HL-60/S4 treated with retinoic acid at 250 ng/mL for 4 days and 3 days (cell line): ENCODE data around the gene ARHGAP45.

ENCODE experiments used
- in situ Hi-C: fragments of 300-500 bp; cut with MboI; formaldehyde crosslinking; loops from 2 replicates; pipeline ENCODE4 v1.7.0; 2022; ENCODE audit warnings: low sequenced_read_pairs

ARHGAP45 gene

DNA sequence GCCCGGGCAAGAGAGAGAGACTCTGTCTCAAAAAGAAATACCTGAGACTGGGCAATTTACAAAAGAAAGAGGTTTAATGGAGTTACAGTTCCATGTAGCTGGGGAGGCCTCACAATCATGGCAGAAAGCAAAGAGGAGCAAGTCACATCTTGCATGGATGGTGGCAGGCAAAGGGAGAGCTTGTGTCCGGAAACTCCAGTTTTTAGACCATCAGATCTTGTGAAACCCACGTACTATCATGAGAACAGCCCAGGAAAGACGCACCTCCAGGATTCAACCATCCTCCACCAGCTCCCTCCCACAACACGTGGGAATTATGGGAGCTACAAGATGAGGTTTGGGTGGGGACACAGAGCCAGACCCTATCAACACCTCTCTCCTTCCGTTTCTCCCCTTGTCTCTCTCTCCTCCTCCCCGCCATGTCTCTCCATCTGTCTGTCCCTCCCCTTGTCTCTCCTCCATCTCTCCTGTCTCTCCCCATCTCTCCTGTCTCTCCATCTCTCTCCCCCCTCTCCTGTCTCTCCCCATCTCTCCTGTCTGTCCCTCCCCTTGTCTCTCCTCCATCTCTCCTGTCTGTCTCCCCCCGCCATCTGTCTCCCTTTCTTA is 18.2 kb downstream of the ARHGAP45 start:
- in situ Hi-C loops: no loop called here

DNA sequence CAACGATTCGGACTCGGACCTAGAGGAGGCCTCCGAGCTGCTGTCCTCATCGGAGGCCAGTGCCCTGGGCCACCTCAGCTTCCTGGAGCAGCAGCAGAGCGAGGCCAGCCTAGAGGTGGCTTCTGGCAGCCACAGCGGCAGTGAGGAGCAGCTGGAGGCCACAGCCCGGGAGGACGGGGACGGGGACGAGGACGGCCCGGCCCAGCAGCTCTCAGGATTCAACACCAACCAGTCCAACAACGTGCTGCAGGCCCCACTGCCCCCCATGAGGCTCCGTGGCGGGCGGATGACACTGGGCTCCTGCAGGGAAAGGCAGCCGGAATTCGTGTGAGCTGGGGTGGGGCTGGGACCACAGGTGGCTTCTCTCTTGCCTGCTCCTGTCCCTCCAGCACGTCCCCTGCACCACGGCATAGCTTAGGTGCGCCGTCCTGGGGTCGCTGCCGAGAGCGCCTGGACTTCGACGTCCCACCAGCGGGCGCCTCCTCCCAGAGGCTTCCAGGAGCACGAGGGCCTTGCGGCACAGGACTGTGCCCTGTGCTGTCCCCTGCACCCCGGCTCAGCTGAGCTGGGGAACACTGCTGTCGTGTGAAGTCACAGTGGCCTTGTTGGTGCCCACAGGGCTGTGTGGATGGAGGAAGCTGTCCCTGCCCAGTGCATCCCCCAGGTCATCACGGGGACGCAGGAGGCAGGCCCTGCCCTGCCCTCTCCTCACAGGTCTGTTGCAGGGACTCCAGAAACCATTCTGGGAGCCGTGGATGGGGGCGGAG is 18.9 kb downstream of the ARHGAP45 start:
- in situ Hi-C loops: no loop called here

DNA sequence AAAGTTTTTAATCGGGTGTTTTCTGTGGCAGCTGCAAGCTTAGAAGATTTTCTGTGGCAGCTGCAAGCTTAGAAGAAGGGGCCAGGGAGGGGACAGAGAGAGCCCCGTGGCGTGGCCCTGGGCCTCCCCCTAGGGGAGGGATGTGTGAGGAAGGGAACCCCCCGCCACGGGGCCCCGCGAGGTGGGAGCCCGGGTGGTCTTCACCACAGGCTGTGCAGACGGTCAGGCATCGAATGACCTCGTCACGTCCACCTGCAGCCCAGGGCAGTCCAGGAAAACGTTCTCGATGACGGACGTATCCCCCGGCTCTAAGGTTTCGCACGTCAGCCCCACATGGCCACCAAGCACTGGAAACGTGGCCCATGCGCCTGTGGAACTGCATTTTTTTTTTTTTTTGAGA is 19.6 kb downstream of the ARHGAP45 start:
- in situ Hi-C loops: no loop called here

DNA sequence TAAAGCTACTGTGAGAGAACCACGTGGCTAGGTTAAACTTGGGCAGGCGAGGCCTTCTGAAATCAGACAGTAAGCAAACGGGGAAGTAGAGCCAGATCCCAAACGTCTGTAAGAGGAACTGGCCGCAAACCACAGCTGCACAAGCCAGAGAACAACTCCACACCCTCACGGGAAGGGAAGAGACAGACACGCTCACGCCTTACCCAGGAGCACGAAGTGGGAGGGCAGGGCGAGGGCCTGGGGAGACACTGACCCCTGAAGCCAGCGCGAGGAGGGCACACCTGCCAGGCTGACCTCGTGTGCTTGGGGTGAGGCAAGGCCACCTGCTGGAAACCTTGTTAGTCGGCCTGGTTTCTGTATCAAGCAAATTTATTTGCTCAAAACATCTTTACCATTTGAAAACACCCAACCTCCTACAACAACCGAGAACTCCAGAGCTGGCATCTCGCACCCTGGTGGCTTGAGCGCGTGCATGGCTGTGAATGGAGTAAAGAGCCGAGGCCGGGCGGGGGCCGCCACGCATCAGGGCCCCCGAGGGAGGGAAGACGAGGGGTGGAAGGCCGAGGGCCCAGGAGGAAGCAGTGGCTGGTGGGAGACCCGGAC is 20.9 kb downstream of the ARHGAP45 start:
- in situ Hi-C loops: no loop called here

DNA sequence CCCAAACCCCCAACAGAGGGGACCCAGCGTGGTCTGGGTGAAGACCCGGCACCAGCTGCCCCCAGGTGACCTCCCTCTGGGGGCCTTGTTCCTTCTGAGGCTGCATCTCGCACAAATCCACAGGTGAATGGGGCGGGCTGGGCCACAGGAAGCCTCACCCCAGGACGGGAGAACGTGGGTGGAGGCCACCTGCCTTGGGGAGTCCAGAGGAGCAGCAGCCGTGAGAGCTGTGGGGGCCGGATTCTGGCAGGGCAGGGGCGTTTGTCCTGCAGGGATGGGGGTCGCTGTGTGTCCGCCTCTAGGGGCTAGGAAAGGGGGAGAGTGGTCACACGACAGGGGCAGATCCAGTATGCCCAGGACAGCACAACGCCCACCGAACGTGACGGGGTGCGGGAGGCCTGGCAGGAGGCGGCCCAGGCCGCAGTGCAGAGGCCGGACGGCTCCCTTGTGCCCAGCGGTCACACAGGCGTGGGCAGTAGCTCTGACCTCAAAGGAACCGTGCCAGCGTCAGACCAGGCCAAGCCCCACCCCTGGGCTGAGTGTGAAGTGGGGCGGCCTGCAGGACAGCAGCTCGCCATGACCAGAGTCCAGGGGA is 21.5 kb downstream of the ARHGAP45 start:
- in situ Hi-C loops: no loop called here

DNA sequence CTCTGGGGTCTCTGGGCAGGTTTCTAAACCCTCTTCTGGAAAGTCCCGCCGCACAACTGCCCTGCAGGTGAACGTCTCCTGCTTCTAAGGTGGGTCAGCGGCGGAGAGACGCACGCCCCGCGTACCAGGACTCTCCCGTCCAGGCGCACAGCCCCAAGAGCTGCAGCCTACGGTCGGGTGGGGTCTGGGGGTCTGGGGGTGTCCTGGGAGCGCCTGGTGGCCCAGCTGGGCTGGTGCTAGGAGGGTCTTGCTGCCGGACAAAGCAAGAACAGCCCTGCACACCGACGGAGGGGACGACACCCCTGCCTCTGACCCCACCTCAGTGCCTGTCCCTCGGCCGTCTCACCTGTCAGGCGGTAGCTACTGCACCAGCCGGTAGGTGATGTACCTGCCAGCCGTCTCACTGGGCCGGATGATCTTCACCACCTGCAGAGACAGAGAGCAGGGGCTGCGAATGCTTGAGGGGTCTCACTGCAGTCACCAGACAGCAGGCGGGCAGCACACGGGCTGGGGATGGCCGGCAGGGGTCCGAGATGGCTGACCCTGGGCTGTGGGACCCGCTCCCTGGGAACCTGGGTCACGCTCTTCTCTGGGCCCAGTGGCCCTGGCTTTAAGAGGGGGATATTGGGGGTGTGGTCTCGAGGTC is 22.3 kb downstream of the ARHGAP45 start:
- in situ Hi-C loops: no loop called here

DNA sequence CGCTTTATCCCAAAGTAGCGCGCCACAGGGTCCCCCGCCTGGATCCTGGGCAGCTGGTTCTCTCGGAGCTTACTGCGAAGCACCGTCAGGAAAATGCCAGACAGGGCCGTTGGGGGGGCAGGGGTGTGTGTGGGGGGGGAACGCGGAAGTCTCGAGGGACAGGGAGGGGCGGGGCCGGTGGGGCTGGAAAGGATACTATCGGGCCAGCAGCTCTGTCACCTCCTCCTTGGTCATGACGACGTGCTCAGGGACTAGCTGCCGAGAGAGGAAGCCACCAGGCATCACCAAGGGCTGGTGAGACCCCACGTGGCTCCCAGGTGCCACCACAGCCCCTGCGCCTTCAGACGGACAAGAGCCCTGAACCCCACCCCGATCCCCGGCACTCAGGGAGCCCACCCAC is 22.9 kb downstream of the ARHGAP45 start:
- in situ Hi-C loops: no loop called here

DNA sequence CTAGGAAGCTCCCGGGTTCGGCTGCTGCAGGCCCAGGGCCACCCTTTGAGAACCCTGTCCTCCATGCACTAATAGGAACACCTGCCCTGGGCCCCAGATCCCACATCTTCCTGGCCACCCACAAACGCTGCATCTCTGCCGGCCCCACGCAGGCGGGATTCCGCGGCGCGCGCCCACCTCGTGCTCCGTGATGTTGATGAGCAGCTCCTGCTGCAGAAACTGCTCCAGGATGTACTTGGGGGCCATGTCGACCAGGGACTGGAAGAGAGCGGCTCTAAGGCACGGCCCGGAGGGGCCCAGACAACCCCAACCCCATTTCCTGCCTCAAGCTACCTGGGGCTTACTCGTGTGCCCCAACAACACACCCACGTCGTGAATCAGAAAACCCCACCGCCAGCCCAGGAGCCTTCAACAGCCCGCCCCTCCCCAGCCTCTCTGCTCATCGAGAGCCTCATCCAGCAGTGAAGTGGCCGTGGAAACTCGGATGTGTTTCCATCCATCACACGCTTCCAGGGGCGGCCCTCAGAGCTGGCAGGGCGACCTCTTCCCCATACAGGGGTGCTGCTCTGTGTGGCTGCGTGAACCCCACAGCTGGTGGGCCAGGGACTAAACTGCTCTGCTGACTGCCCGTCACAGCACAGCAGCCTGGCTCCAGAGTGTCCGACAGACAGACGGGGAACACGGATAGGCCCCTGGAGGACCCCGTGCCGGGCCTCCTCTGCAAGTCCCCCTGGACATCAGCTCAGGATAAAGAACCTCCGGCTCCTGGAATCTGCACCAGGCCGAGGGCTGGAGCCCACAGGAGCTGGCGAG is 24.0 kb downstream of the ARHGAP45 start:
- in situ Hi-C loops: no loop called here

DNA sequence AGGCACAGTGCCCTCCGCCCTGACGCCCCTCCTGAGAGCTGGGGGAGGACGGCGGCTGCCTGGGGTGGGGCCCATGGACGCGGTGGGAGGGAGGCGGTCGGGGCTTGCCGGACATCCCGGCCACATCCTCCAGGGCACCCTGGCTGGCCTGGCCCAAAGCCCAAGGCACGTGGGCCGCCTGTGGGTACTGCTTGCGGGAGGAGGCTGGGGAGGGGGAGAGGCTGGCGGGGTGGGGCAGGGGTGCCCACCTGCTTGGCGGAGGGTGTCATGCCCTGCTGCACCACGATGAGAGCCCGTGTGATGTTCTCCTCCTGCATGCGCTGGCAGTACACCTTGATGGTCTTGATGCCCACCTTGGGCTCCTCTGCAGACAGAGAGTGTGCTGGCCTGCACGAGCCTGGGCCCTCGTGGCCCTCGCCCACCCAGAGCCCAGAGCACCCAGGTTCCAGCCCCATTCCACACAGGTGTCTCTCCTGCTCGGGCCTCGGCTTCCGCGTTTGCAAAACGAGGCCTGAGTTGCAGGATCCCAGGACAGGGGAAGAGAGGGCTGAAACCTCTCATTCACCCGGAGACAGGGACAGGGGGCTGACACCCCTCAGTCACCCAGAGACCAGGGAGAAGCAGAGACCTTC is 24.7 kb downstream of the ARHGAP45 start:
- in situ Hi-C loops: no loop called here

DNA sequence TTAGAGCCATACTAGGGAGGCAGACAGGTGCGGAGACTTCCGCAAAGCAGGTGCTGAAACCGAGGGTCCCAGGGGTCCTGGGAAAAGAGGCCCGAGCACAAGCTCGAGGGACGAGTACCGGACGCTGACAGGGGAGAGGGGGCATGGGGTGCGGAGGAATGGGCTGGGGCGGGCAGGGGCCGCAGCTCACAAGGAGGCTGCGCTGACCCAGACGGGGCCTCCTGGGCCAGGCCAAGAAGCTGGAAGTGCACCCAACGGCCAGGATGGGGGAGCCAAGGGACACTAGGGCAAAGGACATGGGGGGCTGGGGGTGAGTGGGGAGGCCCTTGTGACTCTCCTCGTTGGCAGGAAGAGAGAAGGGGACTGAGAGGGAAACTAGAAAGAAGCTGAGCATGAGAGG is 26.4 kb downstream of the ARHGAP45 start:
- in situ Hi-C loops: no loop called here

DNA sequence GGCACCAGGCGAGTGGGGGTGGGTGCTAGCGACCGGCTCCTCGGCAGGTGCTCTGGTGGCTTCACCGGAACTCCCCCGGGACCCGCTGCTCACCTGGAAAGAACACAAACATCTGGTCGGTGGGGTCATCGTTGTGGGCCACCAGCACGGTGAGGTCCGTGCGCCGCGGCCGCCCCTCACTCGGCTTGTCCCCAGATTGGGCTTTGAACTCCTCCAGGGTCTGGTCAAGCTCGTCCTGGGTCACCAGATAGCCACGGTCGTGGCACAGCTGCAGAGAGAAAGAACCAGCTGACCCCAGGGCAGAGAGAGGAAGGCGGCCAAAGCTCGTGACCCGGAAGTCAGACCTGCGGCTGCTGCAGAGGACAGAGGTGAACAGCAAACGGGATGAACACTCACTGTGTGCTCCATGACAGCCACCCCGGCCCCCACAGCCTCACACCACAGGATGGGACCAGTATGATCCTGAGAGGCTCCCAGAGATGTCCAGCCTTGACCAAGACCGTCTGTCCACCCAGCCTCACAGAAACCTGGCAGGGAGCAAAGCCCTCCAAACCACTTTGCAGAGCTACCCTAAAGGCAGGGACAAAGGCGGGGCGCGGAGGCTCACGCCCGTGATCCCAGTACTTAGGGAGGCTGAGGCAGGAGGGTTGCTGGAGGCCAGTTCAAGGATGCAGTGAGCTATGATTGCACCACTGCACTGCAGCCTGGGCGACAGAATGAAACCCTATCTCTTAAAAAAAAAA is 27.0 kb downstream of the ARHGAP45 start:
- in situ Hi-C loops: no loop called here

DNA sequence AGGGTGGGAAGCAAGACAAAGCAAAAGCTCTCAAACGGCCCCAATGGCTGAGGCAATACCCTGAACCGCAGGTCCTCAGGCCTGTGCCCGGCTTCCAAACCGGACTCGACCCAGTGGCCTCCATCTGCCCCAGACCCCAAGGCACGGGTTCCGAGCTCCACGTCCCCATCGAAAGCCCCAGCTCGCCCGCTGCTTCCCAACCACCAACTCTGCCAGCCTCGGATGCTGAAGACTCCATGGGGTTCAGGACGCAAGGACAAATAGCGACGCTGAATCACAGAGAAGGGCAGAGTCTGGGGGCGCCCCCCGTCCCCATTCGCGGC is 27.6 kb downstream of the ARHGAP45 start:
- in situ Hi-C loops: no loop called here

DNA sequence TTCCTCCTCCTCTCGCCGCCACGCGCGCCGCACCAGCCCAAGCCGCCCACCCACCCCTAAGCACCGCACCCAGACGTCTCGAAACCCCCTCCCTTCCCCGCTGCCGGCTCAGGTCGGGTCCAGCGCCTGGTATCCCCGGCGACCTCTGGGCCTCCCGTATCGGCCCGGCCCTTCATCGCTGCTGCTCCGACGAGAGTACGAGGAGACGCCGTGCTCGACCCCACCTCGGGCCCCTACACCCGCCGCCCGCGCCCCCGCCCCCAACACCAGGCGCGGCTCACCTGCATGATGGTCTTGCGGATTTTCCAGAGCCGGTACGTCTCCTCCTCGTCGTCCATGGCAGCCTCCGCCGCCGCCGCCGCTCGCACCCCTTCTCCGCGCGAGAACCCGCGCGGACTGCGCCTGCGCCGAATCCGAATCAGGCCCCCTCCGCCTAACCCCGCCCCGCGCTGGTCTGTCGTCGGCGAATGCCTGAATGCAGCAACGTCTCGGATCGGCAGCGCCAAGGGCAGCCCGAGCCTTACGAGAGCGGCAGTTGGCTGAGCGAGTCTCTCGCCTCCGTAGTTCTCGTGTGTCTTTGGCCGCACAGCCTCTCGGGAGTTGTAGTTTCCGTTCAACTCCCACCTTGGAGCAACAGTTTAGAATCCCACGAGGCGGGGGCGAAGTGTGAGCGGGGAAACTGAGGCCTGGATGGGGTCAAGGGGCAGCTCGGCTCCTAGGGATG is 28.2 kb downstream of the ARHGAP45 start, which contains the start of gene POLR2E:
POLR2E (minus strand) TSS at position 398 of the 724 bp plus-strand sequence; CDS start at position 338, 60 bp downstream.
- in situ Hi-C loops: no loop called here

DNA sequence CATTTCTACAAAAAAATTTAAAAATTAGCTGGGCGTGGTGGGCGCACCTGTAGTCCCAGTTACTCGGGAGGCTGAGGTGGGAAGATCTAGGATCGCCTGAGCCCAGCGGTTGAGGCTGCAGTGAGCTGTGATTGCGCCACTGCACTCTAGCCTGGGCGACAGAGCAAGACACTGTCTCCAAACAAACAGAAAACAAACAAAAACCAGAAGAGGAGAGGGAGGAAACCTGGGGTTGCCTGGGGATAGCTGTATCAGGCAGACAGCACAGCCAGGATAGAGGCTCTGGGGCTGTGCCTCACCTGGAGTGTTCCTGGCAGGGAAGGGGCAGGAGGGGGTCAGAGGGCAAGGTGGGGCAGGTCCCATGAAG is 30.8 kb downstream of the ARHGAP45 start:
- in situ Hi-C loops: no loop called here

DNA sequence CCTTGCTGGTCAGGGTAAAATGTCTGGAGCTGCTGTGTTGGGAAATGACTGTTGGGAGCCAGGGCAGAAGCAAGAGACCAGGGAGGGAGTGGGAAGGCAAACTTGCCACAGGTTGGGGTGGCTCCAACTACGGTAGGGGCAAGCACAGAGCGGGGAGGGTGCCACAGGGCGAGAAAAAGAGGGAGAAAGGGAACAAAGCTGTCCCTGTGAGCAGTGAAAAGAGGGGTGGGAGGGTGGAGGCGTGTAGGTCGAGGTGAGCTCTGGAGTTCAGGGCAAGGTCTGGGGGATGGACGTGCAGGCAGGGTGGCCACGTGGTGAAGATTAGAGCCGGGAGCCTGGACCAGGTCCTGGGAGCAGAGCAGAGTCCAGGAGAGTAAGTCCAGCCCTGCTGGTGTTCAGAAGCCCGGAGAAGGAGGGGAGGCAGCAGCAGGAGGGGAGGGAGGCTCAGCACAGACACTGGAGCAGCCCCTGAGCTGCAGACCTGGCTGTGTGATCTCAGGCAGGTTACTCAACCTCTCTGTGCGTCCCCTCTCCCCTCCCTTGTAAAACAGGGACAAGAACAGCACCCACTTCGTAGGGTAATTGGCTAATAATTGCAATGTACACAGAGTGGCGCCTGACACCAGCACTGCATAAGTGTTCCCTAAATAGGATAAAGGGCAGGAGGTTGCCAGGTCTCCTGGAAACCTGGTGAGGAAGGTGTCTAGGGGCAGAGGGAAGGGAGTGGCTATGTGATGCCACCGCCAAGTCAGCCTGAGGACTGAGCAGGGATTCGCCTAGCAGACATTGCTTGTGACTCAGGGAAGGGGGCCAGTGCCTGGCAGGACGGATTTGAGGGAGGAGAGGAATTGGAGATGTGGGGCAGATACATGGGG is 31.4 kb downstream of the ARHGAP45 start:
- in situ Hi-C loops: no loop called here

DNA sequence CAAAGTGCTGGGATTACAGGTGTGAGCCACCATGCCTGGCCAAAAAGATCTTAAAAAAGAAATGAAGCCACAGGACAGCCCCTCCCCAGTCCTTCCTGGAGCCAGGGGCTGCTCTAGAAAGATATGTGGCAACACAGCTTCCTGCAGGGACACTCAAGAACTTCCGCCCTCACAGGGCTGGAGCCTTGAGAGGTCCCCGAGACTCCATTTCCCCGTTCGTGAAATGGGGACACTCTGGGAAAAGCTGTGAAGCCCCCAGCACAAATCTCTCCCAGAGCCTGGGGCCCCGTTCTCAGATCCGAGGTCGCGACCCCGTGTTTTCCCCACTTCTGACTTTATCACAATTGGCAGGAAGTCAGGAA is 34.4 kb downstream of the ARHGAP45 start:
- in situ Hi-C loops: no loop called here

DNA sequence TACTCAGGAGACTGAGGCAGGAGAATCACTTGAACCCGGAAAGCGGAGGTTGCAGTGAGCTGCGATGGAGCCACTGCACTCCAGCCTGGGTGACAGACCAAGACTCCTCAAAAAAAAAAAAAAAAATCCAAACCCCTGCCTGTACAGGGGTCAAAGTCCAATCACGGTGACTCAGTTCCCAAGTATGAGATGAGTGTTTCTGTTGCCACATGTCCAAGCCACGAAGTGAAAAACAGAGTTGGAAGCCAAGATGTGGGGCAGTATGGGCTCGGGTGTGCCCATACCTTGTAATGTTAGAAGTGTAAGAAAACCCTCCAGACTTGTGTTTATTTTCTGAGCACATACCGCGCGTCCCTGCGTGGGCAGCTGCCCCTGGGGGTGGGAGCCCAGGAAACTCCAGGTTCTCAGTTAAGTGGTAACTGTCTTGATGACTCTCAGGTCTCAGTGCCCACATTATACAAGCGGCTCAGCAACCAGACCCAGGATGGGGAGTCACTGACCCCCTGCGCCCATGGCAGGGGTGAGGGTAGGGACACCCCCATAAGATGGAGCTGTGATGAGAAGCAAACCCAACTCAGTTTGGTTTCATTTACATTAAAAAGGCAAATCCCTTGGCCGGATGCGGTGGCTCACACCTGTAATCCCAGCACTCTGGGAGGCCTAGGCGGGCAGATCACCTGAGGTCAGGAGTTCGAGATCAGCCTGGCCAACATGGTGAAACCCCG is 35.6 kb downstream of the ARHGAP45 start:
- in situ Hi-C loops: no loop called here
